Bronchial epithelial cell (primary cell): ENCODE data around the gene PRPF31. TPM values are rescaled to one million over a fixed set of nuclear protein-coding genes. Genes with fewer than 3 reads are reported as not detected.
"Not testable (repeated sequence)": the region's sequence is repeated elsewhere in the genome, so short reads cannot be mapped to it uniquely, and the experiment has no call there.

Experiments used
- DNase-seq: peaks from one replicate; pipeline ENCODE4 v3.0.0-alpha.2; 2010; ENCODE audit warnings: low read depth
- FAIRE-seq: peaks from 2 replicates; lab custom pipeline; 2011; peaks lifted over from hg19 to GRCh38; lab: Jason Lieb, UNC
- H3K27me3 ChIP-seq: 2 replicates; pipeline ENCODE4 v1.5.1; 2011; ENCODE audit warnings: low read length; ENCODE audit not compliant: control insufficient read depth, insufficient read depth
- H3K36me3 ChIP-seq: 2 replicates; pipeline ENCODE4 v1.5.1; 2011; ENCODE audit warnings: low read length; ENCODE audit not compliant: control insufficient read depth, insufficient read depth
- H3K4me3 ChIP-seq: 2 replicates; pipeline ENCODE4 v1.5.1; 2011; ENCODE audit warnings: mild to moderate bottlenecking, low read depth, low read length, control low read depth
- CTCF ChIP-seq: IDR thresholded peaks from 2 replicates; pipeline ENCODE4 v1.5.1; 2011; ENCODE audit warnings: mild to moderate bottlenecking, moderate library complexity, low read length, control low read depth, inconsistent platforms; ENCODE audit not compliant: insufficient read depth, severe bottlenecking
- total RNA-seq: library from RNA; depleted of rRNA; stranded (reverse); fragments of >200 nt; gene quantifications from 2 replicates; pipeline ENCODE4 v1.2.1, GENCODE V29; 2014

The PRPF31 gene
- total RNA-seq, 1 donor from 2014 or later = 47.1 TPM

GRCh38 chr19:54099190-54099902 is 16.2 kb upstream of the PRPF31 start:
- Histone ChIP-seq H3K27me3 (no peaks in the 10 kb centered on the region), H3K36me3 (no peaks in the 10 kb centered on the region), H3K4me3 (no peak overlapping the region)
- no peak for TF ChIP-seq CTCF
- FAIRE-seq (no peak), DNase-seq (no peak)

- not testable (repeated sequence) for H3K4me3 ChIP-seq, DNase-seq, FAIRE-seq, H3K36me3 ChIP-seq, H3K27me3 ChIP-seq
These were observed 15.7 kb upstream of the PRPF31 start for GRCh38 chr19:54099903-54100255.

- Histone ChIP-seq H3K27me3 (no peaks in the 10 kb centered on the region), H3K4me3 (no peak within 1 kb of the TSS), H3K36me3 (peaks cover 1% of the 10 kb centered on the region)
- no peak for FAIRE-seq
- TF ChIP-seq CTCF = no peak
- DNase-seq = no peak
These were observed 15.0 kb upstream of the PRPF31 start, which contains the start of gene OSCAR for GRCh38 chr19:54100561-54100960. Gene OSCAR, minus strand, starts transcription at chr19:54100803. Its CDS starts 11 bp downstream, at chr19:54100792.

- DNase-seq (peak; percentile 93), FAIRE-seq (peak; percentile 91)
- Histone ChIP-seq H3K27me3 (no peaks in the 10 kb centered on the region), H3K4me3 (peak within 1 kb of the TSS; percentile 99), H3K36me3 (peaks cover 4% of the 10 kb centered on the region)
- TF ChIP-seq CTCF = no peak
These were observed 13.0 kb upstream of the PRPF31 start, which contains the start of gene NDUFA3 for GRCh38 chr19:54102421-54103169. Gene NDUFA3, plus strand, starts transcription at chr19:54102855. Its CDS starts 24 bp downstream, at chr19:54102879.

GRCh38 chr19:54104998-54105715 is 10.4 kb upstream of the PRPF31 start:
- TF ChIP-seq CTCF = no peak
- H3K36me3 ChIP-seq = peaks cover 14% of the 10 kb centered on the region
- DNase-seq (no peak), FAIRE-seq (no peak)
- H3K4me3 ChIP-seq = no peak overlapping the region
- no peaks in the 10 kb centered on the region for H3K27me3 ChIP-seq

- no peak for TF ChIP-seq CTCF
- Histone ChIP-seq H3K27me3 (no peaks in the 10 kb centered on the region), H3K4me3 (no peak overlapping the region), H3K36me3 (peaks cover 17% of the 10 kb centered on the region)
- FAIRE-seq (no peak), DNase-seq (no peak)
These were observed 9.8 kb upstream of the PRPF31 start for GRCh38 chr19:54105796-54106195.
